Keratinocyte (primary cell): ENCODE results near the gene ASTN2.

Experiments used
- EZH2 ChIP-seq: IDR thresholded peaks from one replicate; pipeline ENCODE4 v1.6.1; 2012; ENCODE audit warnings: inconsistent platforms, mild to moderate bottlenecking, low read length, moderate library complexity
- TF ChIP-seq, protein P1 (sequence below), 3 experiments: IDR thresholded peaks in 1 of 3; conservative IDR thresholded peaks in 1 of 3; optimal IDR thresholded peaks in 1 of 3; 2 replicates in 2 of 3; 3 replicates in 1 of 3; pipeline versions ENCODE3 to v1.5.1; 2011; ENCODE audit warnings: low read length in 3 of 3, mild to moderate bottlenecking in 3 of 3, moderate library complexity in 2 of 3, control low read depth in 1 of 3, inconsistent platforms in 1 of 3; ENCODE audit not compliant: insufficient read depth in 2 of 3; ENCODE audit errors: extremely low read depth in 1 of 3

- TF ChIP-seq, protein P1, sequence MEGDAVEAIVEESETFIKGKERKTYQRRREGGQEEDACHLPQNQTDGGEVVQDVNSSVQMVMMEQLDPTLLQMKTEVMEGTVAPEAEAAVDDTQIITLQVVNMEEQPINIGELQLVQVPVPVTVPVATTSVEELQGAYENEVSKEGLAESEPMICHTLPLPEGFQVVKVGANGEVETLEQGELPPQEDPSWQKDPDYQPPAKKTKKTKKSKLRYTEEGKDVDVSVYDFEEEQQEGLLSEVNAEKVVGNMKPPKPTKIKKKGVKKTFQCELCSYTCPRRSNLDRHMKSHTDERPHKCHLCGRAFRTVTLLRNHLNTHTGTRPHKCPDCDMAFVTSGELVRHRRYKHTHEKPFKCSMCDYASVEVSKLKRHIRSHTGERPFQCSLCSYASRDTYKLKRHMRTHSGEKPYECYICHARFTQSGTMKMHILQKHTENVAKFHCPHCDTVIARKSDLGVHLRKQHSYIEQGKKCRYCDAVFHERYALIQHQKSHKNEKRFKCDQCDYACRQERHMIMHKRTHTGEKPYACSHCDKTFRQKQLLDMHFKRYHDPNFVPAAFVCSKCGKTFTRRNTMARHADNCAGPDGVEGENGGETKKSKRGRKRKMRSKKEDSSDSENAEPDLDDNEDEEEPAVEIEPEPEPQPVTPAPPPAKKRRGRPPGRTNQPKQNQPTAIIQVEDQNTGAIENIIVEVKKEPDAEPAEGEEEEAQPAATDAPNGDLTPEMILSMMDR (optimal IDR thresholded peaks at IDR 0.05 in 1 of 3, IDR thresholded peaks at IDR 0.05 in 1 of 3, conservative IDR thresholded peaks at IDR 0.05 in 1 of 3; ENCODE audit: extremely low read depth in 1 of 3, insufficient read depth in 2 of 3, low read length in 3 of 3), result no peak
- TF ChIP-seq EZH2, result no peak
Measured at GRCh38 chr9:116461632-116462031, 953.2 kb downstream of the ASTN2 start.
